Immature natural killer cell (primary cell): ENCODE measurements around the gene INSRR. TPM values are rescaled to one million over a fixed set of nuclear protein-coding genes. Genes with fewer than 3 reads are reported as not detected.

ENCODE experiments used
- DNase-seq, 3 donors: peaks; one replicate each; pipeline ENCODE4 v3.0.0; 2022; ENCODE audit warnings: mixed read lengths in 1 of 3
- H3K27ac Mint-ChIP-seq, 6 donors: one replicate each; pipeline ENCODE4 v1.8.0; 2020; ENCODE audit warnings: mixed read lengths in 6 of 6, mild to moderate bottlenecking in 5 of 6, inconsistent platforms in 4 of 6, moderate library complexity in 3 of 6
- H3K27me3 Mint-ChIP-seq, 3 donors: one replicate each; pipeline ENCODE4 v1.8.0; 2020 to 2021; ENCODE audit warnings: low read depth in 3 of 3, mild to moderate bottlenecking in 3 of 3, mixed read lengths in 3 of 3, moderate library complexity in 3 of 3, inconsistent platforms in 1 of 3
- H3K36me3 Mint-ChIP-seq, 3 donors: one replicate each; pipeline ENCODE4 v1.8.0; 2020; ENCODE audit warnings: mixed read lengths in 3 of 3, inconsistent platforms in 2 of 3, mild to moderate bottlenecking in 2 of 3
- H3K4me1 Mint-ChIP-seq, 2 donors: one replicate each; pipeline ENCODE4 v1.8.0; 2020; ENCODE audit warnings: inconsistent platforms in 2 of 2, mild to moderate bottlenecking in 2 of 2, mixed read lengths in 2 of 2, moderate library complexity in 1 of 2
- H3K4me3 Mint-ChIP-seq, 5 donors: one replicate each; pipeline ENCODE4 v1.8.0; 2020; ENCODE audit warnings: mild to moderate bottlenecking in 5 of 5, mixed read lengths in 5 of 5, inconsistent platforms in 3 of 5, moderate library complexity in 3 of 5
- H3K9me3 Mint-ChIP-seq, 6 donors: one replicate each; pipeline ENCODE4 v1.8.0; 2020; ENCODE audit warnings: mild to moderate bottlenecking in 6 of 6, mixed read lengths in 6 of 6, inconsistent platforms in 4 of 6, moderate library complexity in 3 of 6
- polyA plus RNA-seq, 3 donors: library from polyadenylated mRNA; unstranded; fragments of 300-500 nt; fragmentation: Illumina TruSeq; gene quantifications; one replicate each; pipeline ENCODE4 v1.2.3, GENCODE V29; 2021

Gene INSRR
- polyA plus RNA-seq, 3 donors from 2014 or later = not detected

DNA sequence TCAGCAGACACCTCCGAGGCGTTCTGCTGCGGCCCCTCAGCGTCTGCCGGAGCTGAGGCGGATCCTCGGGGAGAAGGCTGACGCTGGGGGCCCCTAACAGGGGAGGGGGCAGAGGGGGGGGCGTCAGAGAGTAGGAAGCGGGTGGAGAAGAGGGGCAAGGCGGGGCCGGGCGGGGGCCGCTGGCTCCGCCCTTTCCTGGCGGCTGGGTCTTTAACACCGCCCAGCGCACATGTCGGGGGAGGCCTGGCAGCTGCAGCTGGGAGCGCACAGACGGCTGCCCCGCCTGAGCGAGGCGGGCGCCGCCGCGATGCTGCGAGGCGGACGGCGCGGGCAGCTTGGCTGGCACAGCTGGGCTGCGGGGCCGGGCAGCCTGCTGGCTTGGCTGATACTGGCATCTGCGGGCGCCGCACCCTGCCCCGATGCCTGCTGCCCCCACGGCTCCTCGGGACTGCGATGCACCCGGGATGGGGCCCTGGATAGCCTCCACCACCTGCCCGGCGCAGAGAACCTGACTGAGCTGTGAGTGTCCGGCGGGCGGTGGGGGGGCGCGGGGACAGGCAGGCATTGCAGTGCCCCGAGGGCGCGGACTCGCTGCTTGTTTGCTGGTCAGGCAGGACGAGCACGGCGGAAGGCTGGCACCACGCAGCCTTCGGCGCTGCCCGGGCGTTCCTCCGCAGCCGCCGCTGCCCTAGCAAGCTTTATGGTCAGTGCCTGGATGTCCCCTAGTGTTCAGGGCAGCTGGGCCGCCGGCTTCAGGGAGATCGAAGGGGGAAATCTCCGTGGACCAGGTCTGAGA lies 1.9 kb upstream of the INSRR start, which contains the start of gene NTRK1:
Gene NTRK1 (plus strand): TSS at position 238 of the 796 bp plus-strand sequence. CDS start 70 bp downstream, at position 308.
- Mint-ChIP-seq H3K27ac (peak within 1 kb of the TSS in 4 of 6 donors; percentile 36 to 81 (median 48)), H3K27me3 (peaks cover 18 to 25% (median 18%) of the 10 kb centered on the region in 3 donors), H3K4me1 (peaks cover 18 to 27% of the 10 kb centered on the region in 2 donors)

DNA sequence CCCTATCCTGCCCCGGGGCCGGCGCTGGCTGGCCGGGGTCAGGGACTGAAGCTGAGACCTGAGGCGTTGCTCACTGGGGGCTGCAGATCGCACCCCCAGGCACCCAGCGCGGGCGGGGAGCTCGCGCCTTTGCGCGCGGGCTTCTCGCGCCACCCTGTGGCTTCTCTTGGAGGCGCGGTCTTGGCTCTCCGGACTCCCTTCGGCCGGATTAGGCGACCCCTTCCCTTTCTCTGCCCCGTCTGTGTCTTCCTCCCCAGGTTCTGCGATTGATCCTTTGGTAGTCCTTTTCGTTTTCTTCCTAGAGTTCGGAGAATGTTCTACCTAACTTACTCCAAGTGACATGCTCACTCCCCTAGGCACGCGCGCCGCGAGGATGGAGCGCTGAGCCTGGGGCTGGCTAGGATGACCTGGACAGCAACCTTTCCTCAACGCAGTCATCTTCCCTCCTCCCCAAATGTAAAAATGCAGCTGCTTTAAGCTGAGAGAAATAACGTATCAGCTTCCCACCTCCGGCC lies 1.3 kb upstream of the INSRR start:
- no peaks in the 10 kb centered on the region for H3K9me3 Mint-ChIP-seq
- peaks cover 16 to 21% of the 10 kb centered on the region in 2 donors for H3K4me1 Mint-ChIP-seq
- H3K27ac Mint-ChIP-seq = peak overlapping the region in 4 of 6 donors; percentile 36 to 81 (median 48)
- peaks cover 17 to 25% (median 18%) of the 10 kb centered on the region in 3 donors for H3K27me3 Mint-ChIP-seq
- H3K36me3 Mint-ChIP-seq = peaks cover 0 to 4% (median 0%) of the 10 kb centered on the region in 3 donors
- peak overlapping the region; percentile 80 to 90 (median 88) for H3K4me3 Mint-ChIP-seq
- peak; percentile 64 to 70 (median 66) for DNase-seq

More for the DNA sequence above, 1.9 kb upstream of the INSRR start, which contains the start of gene NTRK1:
- peaks cover 0 to 4% (median 0%) of the 10 kb centered on the region in 3 donors for H3K36me3 Mint-ChIP-seq
- H3K4me3 Mint-ChIP-seq = peak within 1 kb of the TSS; percentile 80 to 90 (median 88)
- no peaks in the 10 kb centered on the region for H3K9me3 Mint-ChIP-seq
- peak; percentile 49 to 60 (median 58) for DNase-seq

DNA sequence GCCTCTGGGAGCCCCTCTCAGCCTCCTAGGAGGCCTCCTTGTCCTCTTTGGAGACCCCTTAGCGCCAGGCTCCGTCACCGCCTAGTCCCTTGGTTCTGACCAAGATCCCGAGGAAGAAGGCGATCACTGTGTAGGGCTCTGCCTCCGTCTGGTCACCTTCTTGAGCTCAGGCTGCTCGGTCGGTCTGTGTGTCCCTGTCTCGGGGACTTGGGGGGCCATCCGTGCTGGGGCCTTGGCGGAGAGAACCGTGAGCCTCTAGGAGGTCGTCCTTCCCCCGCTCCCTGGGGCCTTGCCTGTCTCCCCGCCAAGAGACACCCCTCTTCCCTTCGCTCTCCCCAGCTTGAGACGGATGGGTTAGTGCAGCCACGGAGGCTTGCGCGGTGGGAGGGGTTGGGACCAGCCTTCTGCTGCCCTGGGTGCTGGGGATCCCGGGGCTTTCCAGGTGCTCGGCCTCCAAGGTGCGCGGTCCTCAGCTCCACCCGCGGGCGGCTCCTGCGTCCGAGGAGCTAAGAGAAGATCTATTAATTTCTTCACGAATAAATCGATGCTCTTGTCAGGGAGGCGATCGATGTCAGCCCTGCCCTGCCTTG lies 701 bp upstream of the INSRR start:
- Mint-ChIP-seq H3K36me3 (peaks cover 0 to 4% (median 0%) of the 10 kb centered on the region in 3 donors), H3K4me3 (peak overlapping the region; percentile 80 to 90 (median 88)), H3K27me3 (peaks cover 17 to 25% (median 19%) of the 10 kb centered on the region in 3 donors), H3K27ac (peak overlapping the region in 2 of 6 donors; percentile 28 to 81), H3K9me3 (no peaks in the 10 kb centered on the region), H3K4me1 (peaks cover 16 to 21% of the 10 kb centered on the region in 2 donors)
- DNase-seq = no peak

DNA sequence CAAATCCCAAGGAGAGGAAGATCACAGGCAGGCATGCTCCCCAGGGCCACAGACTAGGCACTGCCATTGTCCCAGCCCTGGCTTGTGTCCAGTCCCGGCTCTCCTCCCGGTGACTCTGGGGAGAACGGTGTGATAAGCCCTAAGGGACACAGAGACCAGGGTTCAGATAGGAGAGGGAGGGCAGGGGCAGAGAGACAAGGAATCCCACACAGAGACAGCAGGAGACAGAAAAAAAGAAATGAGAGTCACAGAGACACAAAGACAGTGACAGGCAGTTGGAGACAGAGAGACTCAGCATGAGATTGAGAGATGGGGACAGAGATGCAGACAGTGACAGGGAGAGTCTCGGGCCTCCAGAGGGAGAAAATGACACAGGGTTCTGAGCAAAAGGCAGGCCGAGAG lies 361 bp downstream of the INSRR start:
- H3K9me3 Mint-ChIP-seq = no peaks in the 10 kb centered on the region
- peak overlapping the region in 2 of 6 donors; percentile 32 to 71 for H3K27ac Mint-ChIP-seq

GRCh38 chr1:156857532-156857931 lies 1.4 kb downstream of the INSRR start:
- H3K9me3 Mint-ChIP-seq = no peaks in the 10 kb centered on the region
- DNase-seq = no peak
- peaks cover 16 to 21% of the 10 kb centered on the region in 2 donors for H3K4me1 Mint-ChIP-seq
- H3K36me3 Mint-ChIP-seq = no peaks in the 10 kb centered on the region
- no peak overlapping the region for H3K27ac Mint-ChIP-seq
- no peak overlapping the region for H3K4me3 Mint-ChIP-seq
- peaks cover 14 to 19% (median 17%) of the 10 kb centered on the region in 3 donors for H3K27me3 Mint-ChIP-seq

More for the DNA sequence above, 361 bp downstream of the INSRR start:
- peaks cover 17 to 24% (median 19%) of the 10 kb centered on the region in 3 donors for H3K27me3 Mint-ChIP-seq
- peak overlapping the region; percentile 12 to 74 (median 18) for H3K4me3 Mint-ChIP-seq
- no peak for DNase-seq
- H3K36me3 Mint-ChIP-seq = peaks cover 0 to 4% (median 0%) of the 10 kb centered on the region in 3 donors
- peaks cover 16 to 21% of the 10 kb centered on the region in 2 donors for H3K4me1 Mint-ChIP-seq

- peaks cover 14 to 21% of the 10 kb centered on the region in 2 donors for H3K4me1 Mint-ChIP-seq
- peaks cover 5 to 12% (median 11%) of the 10 kb centered on the region in 3 donors for H3K27me3 Mint-ChIP-seq
- no peaks in the 10 kb centered on the region for H3K36me3 Mint-ChIP-seq
- H3K27ac Mint-ChIP-seq = no peak overlapping the region
- no peak for DNase-seq
- H3K9me3 Mint-ChIP-seq = no peaks in the 10 kb centered on the region
- no peak overlapping the region for H3K4me3 Mint-ChIP-seq
Observed at GRCh38 chr1:156856282-156856785, 2.6 kb downstream of the INSRR start.

GRCh38 chr1:156854634-156855033 lies 4.3 kb downstream of the INSRR start:
- Mint-ChIP-seq H3K27me3 (peaks cover 2 to 9% (median 4%) of the 10 kb centered on the region in 3 donors), H3K9me3 (no peaks in the 10 kb centered on the region), H3K27ac (peak overlapping the region in 2 of 6 donors; percentile 31 to 33), H3K4me3 (no peak overlapping the region), H3K4me1 (peaks cover 6 to 10% of the 10 kb centered on the region in 2 donors), H3K36me3 (no peaks in the 10 kb centered on the region)
- DNase-seq = no peak

GRCh38 chr1:156853761-156854160 lies 5.2 kb downstream of the INSRR start:
- Mint-ChIP-seq H3K4me1 (peaks cover 8 to 9% of the 10 kb centered on the region in 2 donors), H3K36me3 (no peaks in the 10 kb centered on the region), H3K9me3 (no peaks in the 10 kb centered on the region), H3K4me3 (no peak overlapping the region), H3K27me3 (peaks cover 3 to 8% (median 4%) of the 10 kb centered on the region in 3 donors), H3K27ac (no peak overlapping the region)
- no peak for DNase-seq

DNA sequence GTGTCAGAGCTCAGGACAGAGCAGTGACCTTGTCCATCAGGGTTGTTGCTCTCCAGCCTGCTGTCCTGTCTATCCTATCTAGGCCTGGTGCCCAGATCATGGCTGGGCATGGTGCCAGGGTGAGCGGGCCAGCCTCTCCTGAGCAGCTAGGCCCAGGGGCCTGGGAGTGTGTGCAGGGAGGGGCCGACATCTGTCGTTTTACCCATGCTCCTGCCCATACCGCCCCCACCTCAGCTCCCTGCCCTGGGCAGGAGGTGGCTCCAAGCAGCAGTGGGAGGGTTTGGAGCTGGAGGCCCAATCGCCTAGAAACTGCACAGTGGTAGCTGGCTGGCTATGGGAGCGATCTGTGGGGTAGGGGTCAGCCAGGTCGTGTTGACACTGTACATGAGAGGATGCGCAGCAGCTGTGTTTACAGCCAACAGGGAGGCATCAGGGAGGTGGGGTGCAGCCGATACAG lies 6.5 kb downstream of the INSRR start:
- Mint-ChIP-seq H3K9me3 (no peaks in the 10 kb centered on the region), H3K4me3 (no peak overlapping the region), H3K27me3 (peaks cover 2 to 10% (median 5%) of the 10 kb centered on the region in 3 donors), H3K27ac (peak overlapping the region in 1 of 6 donors; percentile 19), H3K4me1 (peaks cover 13 to 17% of the 10 kb centered on the region in 2 donors), H3K36me3 (no peaks in the 10 kb centered on the region)
- DNase-seq = no peak

DNA sequence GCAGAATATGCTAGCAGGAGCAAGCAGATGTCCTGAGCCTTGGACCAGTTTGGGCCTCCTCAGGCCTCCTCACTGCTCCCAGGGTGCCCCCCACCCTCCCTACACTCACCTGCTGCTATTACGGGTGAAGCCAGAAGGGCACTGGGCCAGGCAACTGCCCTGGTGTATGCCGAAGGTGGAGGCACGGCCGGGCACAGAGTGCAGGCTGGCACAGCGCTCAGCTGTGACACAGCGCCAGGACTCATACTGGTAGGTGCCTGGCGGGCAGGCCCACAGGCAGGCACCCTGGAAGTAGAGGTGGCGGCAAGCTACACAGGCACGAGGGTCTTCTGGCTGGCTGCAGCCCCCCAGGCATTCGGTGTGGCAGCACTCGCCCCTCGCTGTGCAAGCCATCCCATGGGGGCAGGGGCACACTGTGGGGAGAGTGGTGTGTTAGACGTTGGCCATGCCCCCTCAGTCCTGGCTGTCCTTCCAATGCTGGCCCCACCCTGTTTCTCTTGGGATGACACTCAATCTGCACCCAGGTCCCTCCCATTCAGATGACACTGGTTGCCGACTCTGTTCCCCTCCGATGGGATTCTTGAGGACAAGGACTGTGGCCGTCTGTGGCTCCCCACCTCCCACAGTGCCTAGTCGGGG lies 7.0 kb downstream of the INSRR start:
- peak overlapping the region in 1 of 6 donors; percentile 19 for H3K27ac Mint-ChIP-seq

DNA sequence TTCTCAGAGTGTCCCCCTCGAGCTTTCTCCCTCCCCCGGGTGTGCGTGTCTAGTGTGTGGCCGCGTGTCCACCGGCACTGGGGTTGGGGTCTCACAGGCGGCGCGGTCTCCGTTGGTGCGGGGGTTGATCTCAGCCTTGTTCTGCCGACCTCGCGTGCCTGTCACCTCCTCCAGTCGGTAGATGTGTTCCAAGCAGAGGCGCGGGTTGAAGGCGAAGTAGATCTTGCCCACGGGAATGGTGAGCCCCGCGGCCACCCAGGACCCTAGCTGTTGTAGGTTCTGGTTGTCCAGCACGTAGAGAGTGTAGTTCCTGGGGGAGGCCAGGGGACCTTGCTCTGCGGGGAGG lies 9.8 kb downstream of the INSRR start:
- Mint-ChIP-seq H3K4me1 (peaks cover 27 to 31% of the 10 kb centered on the region in 2 donors), H3K36me3 (no peaks in the 10 kb centered on the region), H3K9me3 (no peaks in the 10 kb centered on the region), H3K27me3 (peaks cover 14 to 22% (median 21%) of the 10 kb centered on the region in 3 donors), H3K27ac (peak overlapping the region in 3 of 6 donors; percentile 34 to 85 (median 56)), H3K4me3 (peak overlapping the region in 4 of 5 donors; percentile 9 to 61 (median 36))
- no peak for DNase-seq

More for the DNA sequence above, 7.0 kb downstream of the INSRR start:
- no peak for DNase-seq
- Mint-ChIP-seq H3K36me3 (no peaks in the 10 kb centered on the region), H3K4me3 (no peak overlapping the region), H3K4me1 (peaks cover 13 to 17% of the 10 kb centered on the region in 2 donors), H3K9me3 (no peaks in the 10 kb centered on the region), H3K27me3 (peaks cover 7 to 10% (median 10%) of the 10 kb centered on the region in 3 donors)

- Mint-ChIP-seq H3K36me3 (no peaks in the 10 kb centered on the region), H3K4me3 (peak overlapping the region; percentile 26 to 61 (median 32)), H3K9me3 (no peaks in the 10 kb centered on the region), H3K27ac (peak overlapping the region in 5 of 6 donors; percentile 42 to 85 (median 56)), H3K27me3 (peaks cover 17 to 25% (median 25%) of the 10 kb centered on the region in 3 donors), H3K4me1 (peaks cover 30 to 31% of the 10 kb centered on the region in 2 donors)
- DNase-seq = peak; percentile 51 to 59 (median 56)
Observed at GRCh38 chr1:156848461-156849150, 10.3 kb downstream of the INSRR start.
